T-helper 1 cell treated with Interleukin-12 subunit alpha and Interleukin-12 subunit beta and Interleukin-4 antibody, amounts not matched to agents 30 μg/mL and 1 μg/mL, for 36 hours (primary cell): Measurements from ENCODE around the gene UBE2E2.
A peak's percentile ranks its signal among the peaks of the same experiment; 100 is the strongest.

Experiments used
- H3K27ac Mint-ChIP-seq: one replicate; pipeline ENCODE4 v1.8.0; 2021; ENCODE audit warnings: mild to moderate bottlenecking, mixed read lengths
- H3K27me3 Mint-ChIP-seq: one replicate; pipeline ENCODE4 v1.8.0; 2021; ENCODE audit warnings: low read depth, mixed read lengths
- H3K36me3 Mint-ChIP-seq: one replicate; pipeline ENCODE4 v1.8.0; 2021; ENCODE audit warnings: low read depth, mixed read lengths
- H3K4me1 Mint-ChIP-seq: one replicate; pipeline ENCODE4 v1.8.0; 2021; ENCODE audit warnings: low read depth, mixed read lengths
- H3K4me3 Mint-ChIP-seq: one replicate; pipeline ENCODE4 v1.8.0; 2021; ENCODE audit warnings: mild to moderate bottlenecking, moderate library complexity, mixed read lengths
- H3K9me3 Mint-ChIP-seq: one replicate; pipeline ENCODE4 v1.8.0; 2021; ENCODE audit warnings: mixed read lengths

Gene UBE2E2

GRCh38 chr3:23418026-23418425 is 214.9 kb downstream of the UBE2E2 start:
- H3K27me3 Mint-ChIP-seq: no peaks in the 10 kb centered on the region
- no peaks in the 10 kb centered on the region for H3K4me1 Mint-ChIP-seq
- peaks cover 10% of the 10 kb centered on the region for H3K9me3 Mint-ChIP-seq
- no peak overlapping the region for H3K27ac Mint-ChIP-seq
- no peak overlapping the region for H3K4me3 Mint-ChIP-seq
- no peaks in the 10 kb centered on the region for H3K36me3 Mint-ChIP-seq

- Mint-ChIP-seq H3K4me1 (no peaks in the 10 kb centered on the region), H3K27ac (no peak overlapping the region), H3K36me3 (no peaks in the 10 kb centered on the region), H3K27me3 (no peaks in the 10 kb centered on the region), H3K9me3 (no peaks in the 10 kb centered on the region), H3K4me3 (no peak overlapping the region)
These were observed 218.8 kb downstream of the UBE2E2 start for GRCh38 chr3:23421811-23422516.

- no peak overlapping the region for H3K4me3 Mint-ChIP-seq
- no peaks in the 10 kb centered on the region for H3K27me3 Mint-ChIP-seq
- H3K36me3 Mint-ChIP-seq: no peaks in the 10 kb centered on the region
- no peaks in the 10 kb centered on the region for H3K9me3 Mint-ChIP-seq
- no peak overlapping the region for H3K27ac Mint-ChIP-seq
- no peaks in the 10 kb centered on the region for H3K4me1 Mint-ChIP-seq
These were observed 219.4 kb downstream of the UBE2E2 start for GRCh38 chr3:23422517-23422851.

- H3K27me3 Mint-ChIP-seq: no peaks in the 10 kb centered on the region
- no peak overlapping the region for H3K27ac Mint-ChIP-seq
These were observed 222.3 kb downstream of the UBE2E2 start for GRCh38 chr3:23425410-23425809.

GRCh38 chr3:23430781-23431398 is 227.8 kb downstream of the UBE2E2 start:
- Mint-ChIP-seq H3K9me3 (no peaks in the 10 kb centered on the region), H3K27me3 (no peaks in the 10 kb centered on the region), H3K4me3 (peak overlapping the region; percentile 17), H3K4me1 (peaks cover 6% of the 10 kb centered on the region), H3K27ac (no peak overlapping the region), H3K36me3 (no peaks in the 10 kb centered on the region)

More at GRCh38 chr3:23425410-23425809, 222.3 kb downstream of the UBE2E2 start:
- no peak overlapping the region for H3K4me3 Mint-ChIP-seq
- H3K4me1 Mint-ChIP-seq: no peaks in the 10 kb centered on the region
- H3K9me3 Mint-ChIP-seq: no peaks in the 10 kb centered on the region
- H3K36me3 Mint-ChIP-seq: no peaks in the 10 kb centered on the region

GRCh38 chr3:23431764-23432163 is 228.6 kb downstream of the UBE2E2 start:
- Mint-ChIP-seq H3K4me3 (no peak overlapping the region), H3K4me1 (peaks cover 6% of the 10 kb centered on the region), H3K36me3 (no peaks in the 10 kb centered on the region), H3K27me3 (no peaks in the 10 kb centered on the region), H3K9me3 (no peaks in the 10 kb centered on the region), H3K27ac (no peak overlapping the region)

GRCh38 chr3:23435318-23435717 is 232.2 kb downstream of the UBE2E2 start:
- Mint-ChIP-seq H3K4me1 (peaks cover 13% of the 10 kb centered on the region), H3K4me3 (no peak overlapping the region), H3K27ac (no peak overlapping the region)

GRCh38 chr3:23435904-23436303 is 232.8 kb downstream of the UBE2E2 start:
- no peak overlapping the region for H3K4me3 Mint-ChIP-seq
- peaks cover 3% of the 10 kb centered on the region for H3K27me3 Mint-ChIP-seq
- no peaks in the 10 kb centered on the region for H3K36me3 Mint-ChIP-seq
- no peak overlapping the region for H3K27ac Mint-ChIP-seq
- no peaks in the 10 kb centered on the region for H3K9me3 Mint-ChIP-seq
- H3K4me1 Mint-ChIP-seq: peaks cover 16% of the 10 kb centered on the region

More at GRCh38 chr3:23435318-23435717, 232.2 kb downstream of the UBE2E2 start:
- peaks cover 3% of the 10 kb centered on the region for H3K27me3 Mint-ChIP-seq
- H3K9me3 Mint-ChIP-seq: no peaks in the 10 kb centered on the region
- H3K36me3 Mint-ChIP-seq: no peaks in the 10 kb centered on the region

GRCh38 chr3:23437484-23438145 is 234.5 kb downstream of the UBE2E2 start:
- Mint-ChIP-seq H3K27ac (no peak overlapping the region), H3K4me1 (peaks cover 19% of the 10 kb centered on the region), H3K4me3 (no peak overlapping the region), H3K9me3 (no peaks in the 10 kb centered on the region), H3K27me3 (peaks cover 3% of the 10 kb centered on the region), H3K36me3 (no peaks in the 10 kb centered on the region)

GRCh38 chr3:23438657-23439056 is 235.5 kb downstream of the UBE2E2 start:
- H3K36me3 Mint-ChIP-seq: no peaks in the 10 kb centered on the region
- H3K4me3 Mint-ChIP-seq: no peak overlapping the region
- peaks cover 26% of the 10 kb centered on the region for H3K4me1 Mint-ChIP-seq
- no peak overlapping the region for H3K27ac Mint-ChIP-seq
- H3K9me3 Mint-ChIP-seq: no peaks in the 10 kb centered on the region
- peaks cover 3% of the 10 kb centered on the region for H3K27me3 Mint-ChIP-seq

GRCh38 chr3:23439080-23439479 is 236.0 kb downstream of the UBE2E2 start:
- H3K27me3 Mint-ChIP-seq: peaks cover 5% of the 10 kb centered on the region
- H3K4me1 Mint-ChIP-seq: peaks cover 26% of the 10 kb centered on the region
- H3K9me3 Mint-ChIP-seq: no peaks in the 10 kb centered on the region
- H3K4me3 Mint-ChIP-seq: no peak overlapping the region
- H3K27ac Mint-ChIP-seq: no peak overlapping the region
- no peaks in the 10 kb centered on the region for H3K36me3 Mint-ChIP-seq

GRCh38 chr3:23440416-23441294 is 237.5 kb downstream of the UBE2E2 start:
- no peak overlapping the region for H3K27ac Mint-ChIP-seq
- no peaks in the 10 kb centered on the region for H3K9me3 Mint-ChIP-seq
- H3K4me3 Mint-ChIP-seq: peak overlapping the region; percentile 11
- peaks cover 26% of the 10 kb centered on the region for H3K4me1 Mint-ChIP-seq
- H3K36me3 Mint-ChIP-seq: no peaks in the 10 kb centered on the region
- peaks cover 12% of the 10 kb centered on the region for H3K27me3 Mint-ChIP-seq

- Mint-ChIP-seq H3K9me3 (no peaks in the 10 kb centered on the region), H3K27ac (peak overlapping the region; percentile 66), H3K36me3 (no peaks in the 10 kb centered on the region), H3K27me3 (peaks cover 12% of the 10 kb centered on the region), H3K4me1 (peaks cover 26% of the 10 kb centered on the region), H3K4me3 (no peak overlapping the region)
These were observed 239.7 kb downstream of the UBE2E2 start for GRCh38 chr3:23442598-23443383.

GRCh38 chr3:23444386-23444785 is 241.3 kb downstream of the UBE2E2 start:
- Mint-ChIP-seq H3K9me3 (no peaks in the 10 kb centered on the region), H3K27ac (no peak overlapping the region), H3K4me3 (no peak overlapping the region), H3K36me3 (no peaks in the 10 kb centered on the region), H3K4me1 (peaks cover 21% of the 10 kb centered on the region), H3K27me3 (peaks cover 8% of the 10 kb centered on the region)
